ENCODE data around the gene PIMREG. TPM values are rescaled to one million over a fixed set of nuclear protein-coding genes. Genes with fewer than 3 reads are reported as not detected.

The PIMREG gene
- total and polyA plus RNA-seq, 7 experiments from 2014 or later, result 0.12 to 18.6 (median 0.48) TPM; not detected in 3

- Histone ChIP-seq H3K27me3 (ENCODE audit: control insufficient read depth in 2 of 2, insufficient read depth in 2 of 2, low read length in 2 of 2) (no peaks in the 10 kb centered on the region), H3K4me1 (ENCODE audit: control insufficient read depth in 2 of 2, insufficient read depth in 2 of 2, low read length in 2 of 2) (peaks cover 4 to 18% of the 10 kb centered on the region in 2 donors), H3K9me3 (ENCODE audit: control insufficient read depth in 2 of 3, low read length in 3 of 3) (no peaks in the 10 kb centered on the region), H3K27ac (ENCODE audit: low read depth, low read length) (no peak overlapping the region), H3K4me3 (ENCODE audit: low read length) (no peak overlapping the region), H3K36me3 (ENCODE audit: control insufficient read depth in 2 of 3, insufficient read depth in 3 of 3, low read length in 3 of 3) (no peaks in the 10 kb centered on the region)
- intact Hi-C loops (cut with micrococcal nuclease), result loop anchor here in 1 of 2 donors (1.0 kb wide), 1 partner anchor 18 kb away; the partner anchor contains the start of gene PIMREG
- POLR2A ChIA-PET, result no interaction called here
- peaks cover 0 to 76% (median 12%) of the 10 kb centered on the region in 5 donors for H3K27me3 Mint-ChIP-seq
- no peak for ATAC-seq
- CTCF ChIA-PET, result no interaction called here
- peaks cover 11 to 24% (median 19%) of the 10 kb centered on the region in 7 donors for H3K4me1 Mint-ChIP-seq
- peaks cover 0 to 8% (median 6%) of the 10 kb centered on the region in 5 donors for H3K36me3 Mint-ChIP-seq
- no peak for DNase-seq
- peak overlapping the region in 1 of 9 donors; percentile 84 for H3K27ac Mint-ChIP-seq
- H3K4me3 Mint-ChIP-seq, result no peak overlapping the region
- peaks cover 0 to 17% (median 9%) of the 10 kb centered on the region in 11 donors for H3K9me3 Mint-ChIP-seq
Measured at GRCh38 chr17:6426356-6427101, 17.7 kb upstream of the PIMREG start.

- H3K36me3 Mint-ChIP-seq, result peaks cover 0 to 9% (median 6%) of the 10 kb centered on the region in 5 donors
- Histone ChIP-seq H3K4me3 (ENCODE audit: low read length) (no peak overlapping the region), H3K27ac (ENCODE audit: low read depth, low read length) (no peak overlapping the region), H3K9me3 (ENCODE audit: control insufficient read depth in 2 of 3, low read length in 3 of 3) (no peaks in the 10 kb centered on the region), H3K27me3 (ENCODE audit: control insufficient read depth in 2 of 2, insufficient read depth in 2 of 2, low read length in 2 of 2) (no peaks in the 10 kb centered on the region), H3K36me3 (ENCODE audit: control insufficient read depth in 2 of 3, insufficient read depth in 3 of 3, low read length in 3 of 3) (no peaks in the 10 kb centered on the region), H3K4me1 (ENCODE audit: control insufficient read depth in 2 of 2, insufficient read depth in 2 of 2, low read length in 2 of 2) (peaks cover 4 to 15% of the 10 kb centered on the region in 2 donors)
- H3K27ac Mint-ChIP-seq, result peak overlapping the region in 8 of 9 donors; percentile 7 to 90 (median 78)
- ChIA-PET POLR2A (interaction anchor here (0.5 kb wide), 1 partner anchor 1644 kb away, joined by 4 read pairs; no protein-coding TSS in a partner anchor), CTCF (no interaction called here)
- peaks cover 0 to 20% (median 10%) of the 10 kb centered on the region in 11 donors for H3K9me3 Mint-ChIP-seq
- intact Hi-C loops (cut with micrococcal nuclease), result loop anchor here in 1 of 2 donors (1.0 kb wide), 1 partner anchor 17 kb away; the partner anchor contains the start of gene PIMREG
- H3K27me3 Mint-ChIP-seq, result peaks cover 0 to 78% (median 5%) of the 10 kb centered on the region in 5 donors
- ATAC-seq (peak; percentile 85), DNase-seq (peak in 8 of 9 donors; percentile 47 to 73 (median 62))
- H3K4me1 Mint-ChIP-seq, result peaks cover 11 to 19% (median 17%) of the 10 kb centered on the region in 7 donors
- peak overlapping the region in 9 of 10 donors; percentile 36 to 77 (median 63) for H3K4me3 Mint-ChIP-seq
Measured at GRCh38 chr17:6427279-6427781, 16.9 kb upstream of the PIMREG start.

- peaks cover 0 to 77% (median 5%) of the 10 kb centered on the region in 5 donors for H3K27me3 Mint-ChIP-seq
- H3K9me3 Mint-ChIP-seq, result peaks cover 0 to 20% (median 10%) of the 10 kb centered on the region in 11 donors
- Histone ChIP-seq H3K27me3 (ENCODE audit: control insufficient read depth in 2 of 2, insufficient read depth in 2 of 2, low read length in 2 of 2) (no peaks in the 10 kb centered on the region), H3K9me3 (ENCODE audit: control insufficient read depth in 2 of 3, low read length in 3 of 3) (no peaks in the 10 kb centered on the region), H3K36me3 (ENCODE audit: control insufficient read depth in 2 of 3, insufficient read depth in 3 of 3, low read length in 3 of 3) (no peaks in the 10 kb centered on the region), H3K4me3 (ENCODE audit: low read length) (no peak overlapping the region), H3K27ac (ENCODE audit: low read depth, low read length) (no peak overlapping the region), H3K4me1 (ENCODE audit: control insufficient read depth in 2 of 2, insufficient read depth in 2 of 2, low read length in 2 of 2) (peaks cover 4 to 15% of the 10 kb centered on the region in 2 donors)
- peak overlapping the region in 5 of 10 donors; percentile 16 to 63 (median 45) for H3K4me3 Mint-ChIP-seq
- intact Hi-C loops (cut with micrococcal nuclease), result no loop called here
- H3K36me3 Mint-ChIP-seq, result peaks cover 0 to 9% (median 6%) of the 10 kb centered on the region in 5 donors
- H3K27ac Mint-ChIP-seq, result peak overlapping the region in 2 of 9 donors; percentile 36 to 60
- H3K4me1 Mint-ChIP-seq, result peaks cover 11 to 19% (median 17%) of the 10 kb centered on the region in 7 donors
- POLR2A ChIA-PET, result no interaction called here
- ATAC-seq, result no peak
- CTCF ChIA-PET, result no interaction called here
- no peak for DNase-seq
Measured at GRCh38 chr17:6428207-6428965, 15.9 kb upstream of the PIMREG start.

GRCh38 chr17:6429266-6429665 is 15.0 kb upstream of the PIMREG start:
- no peaks in the 10 kb centered on the region for H3K27me3 ChIP-seq (ENCODE audit: control insufficient read depth in 2 of 2, insufficient read depth in 2 of 2, low read length in 2 of 2)
- H3K4me1 Mint-ChIP-seq, result peaks cover 11 to 18% (median 17%) of the 10 kb centered on the region in 7 donors
- ATAC-seq, result no peak
- peaks cover 0 to 20% (median 10%) of the 10 kb centered on the region in 11 donors for H3K9me3 Mint-ChIP-seq
- H3K27ac ChIP-seq (ENCODE audit: low read depth, low read length), result no peak overlapping the region
- H3K36me3 Mint-ChIP-seq, result peaks cover 0 to 9% (median 6%) of the 10 kb centered on the region in 5 donors
- H3K4me3 ChIP-seq (ENCODE audit: low read length), result no peak overlapping the region
- no peak for DNase-seq
- intact Hi-C loops (cut with micrococcal nuclease), result no loop called here
- CTCF ChIA-PET, result no interaction called here
- POLR2A ChIA-PET, result no interaction called here
- H3K4me1 ChIP-seq (ENCODE audit: control insufficient read depth in 2 of 2, insufficient read depth in 2 of 2, low read length in 2 of 2), result peaks cover 4 to 15% of the 10 kb centered on the region in 2 donors
- peaks cover 0 to 77% (median 5%) of the 10 kb centered on the region in 5 donors for H3K27me3 Mint-ChIP-seq
- H3K4me3 Mint-ChIP-seq, result no peak overlapping the region
- H3K9me3 ChIP-seq (ENCODE audit: control insufficient read depth in 2 of 3, low read length in 3 of 3), result no peaks in the 10 kb centered on the region
- H3K36me3 ChIP-seq (ENCODE audit: control insufficient read depth in 2 of 3, insufficient read depth in 3 of 3, low read length in 3 of 3), result no peaks in the 10 kb centered on the region
- H3K27ac Mint-ChIP-seq, result no peak overlapping the region

- Histone ChIP-seq H3K4me1 (ENCODE audit: control insufficient read depth in 2 of 2, insufficient read depth in 2 of 2, low read length in 2 of 2) (peaks cover 4 to 15% of the 10 kb centered on the region in 2 donors), H3K4me3 (ENCODE audit: low read length) (no peak overlapping the region), H3K27me3 (ENCODE audit: control insufficient read depth in 2 of 2, insufficient read depth in 2 of 2, low read length in 2 of 2) (no peaks in the 10 kb centered on the region), H3K27ac (ENCODE audit: low read depth, low read length) (no peak overlapping the region), H3K9me3 (ENCODE audit: control insufficient read depth in 2 of 3, low read length in 3 of 3) (no peaks in the 10 kb centered on the region), H3K36me3 (ENCODE audit: control insufficient read depth in 2 of 3, insufficient read depth in 3 of 3, low read length in 3 of 3) (no peaks in the 10 kb centered on the region)
- ChIA-PET CTCF (interaction anchor here (0.8 kb wide), 2 partner anchors 652 to 838 kb away, joined by 3 read pairs; no protein-coding TSS in a partner anchor), POLR2A (interaction anchor here (0.7 kb wide), 1 partner anchor 18 kb away, joined by 3 read pairs; no protein-coding TSS in a partner anchor)
- peaks cover 0 to 72% (median 5%) of the 10 kb centered on the region in 5 donors for H3K27me3 Mint-ChIP-seq
- H3K9me3 Mint-ChIP-seq, result peaks cover 0 to 20% (median 10%) of the 10 kb centered on the region in 11 donors
- peaks cover 11 to 18% (median 17%) of the 10 kb centered on the region in 7 donors for H3K4me1 Mint-ChIP-seq
- DNase-seq, result no peak
- H3K27ac Mint-ChIP-seq, result no peak overlapping the region
- ATAC-seq, result no peak
- intact Hi-C loops (cut with micrococcal nuclease), result no loop called here
- H3K36me3 Mint-ChIP-seq, result peaks cover 0 to 9% (median 6%) of the 10 kb centered on the region in 5 donors
- H3K4me3 Mint-ChIP-seq, result no peak overlapping the region
Measured at GRCh38 chr17:6430769-6431168, 13.5 kb upstream of the PIMREG start.

GRCh38 chr17:6435051-6435450 is 9.2 kb upstream of the PIMREG start, which contains the start of gene AIPL1:
Gene AIPL1 (minus strand): TSS chr17:6435121. CDS start chr17:6435104, 17 bp downstream.
- Mint-ChIP-seq H3K9me3 (peaks cover 0 to 14% (median 6%) of the 10 kb centered on the region in 11 donors), H3K27me3 (peaks cover 7 to 72% (median 10%) of the 10 kb centered on the region in 5 donors), H3K36me3 (peaks cover 0 to 5% (median 3%) of the 10 kb centered on the region in 5 donors), H3K4me1 (peaks cover 0 to 2% (median 0%) of the 10 kb centered on the region in 7 donors), H3K4me3 (no peak within 1 kb of the TSS), H3K27ac (no peak within 1 kb of the TSS)
- Histone ChIP-seq H3K4me1 (ENCODE audit: control insufficient read depth in 2 of 2, insufficient read depth in 2 of 2, low read length in 2 of 2) (no peaks in the 10 kb centered on the region), H3K9me3 (ENCODE audit: control insufficient read depth in 2 of 3, low read length in 3 of 3) (no peaks in the 10 kb centered on the region), H3K4me3 (ENCODE audit: low read length) (no peak within 1 kb of the TSS), H3K36me3 (ENCODE audit: control insufficient read depth in 2 of 3, insufficient read depth in 3 of 3, low read length in 3 of 3) (no peaks in the 10 kb centered on the region), H3K27me3 (ENCODE audit: control insufficient read depth in 2 of 2, insufficient read depth in 2 of 2, low read length in 2 of 2) (no peaks in the 10 kb centered on the region), H3K27ac (ENCODE audit: low read depth, low read length) (no peak within 1 kb of the TSS)
- DNase-seq (no peak), ATAC-seq (no peak)
- POLR2A ChIA-PET, result no interaction called here
- intact Hi-C loops (cut with micrococcal nuclease), result loop anchor here in 1 of 2 donors (5.0 kb wide), 1 partner anchor 728 kb away; no protein-coding TSS in a partner anchor
- CTCF ChIA-PET, result interaction anchor here (0.7 to 3.4 kb wide), 4 partner anchors 11 to 851 kb away, joined by 3 to 13 read pairs (median 4); partner anchors contain the start of gene NLRP1
